Colonic mucosa (tissue), 4 donors: ENCODE data around the gene FAAH. TPM values are rescaled to one million over a fixed set of nuclear protein-coding genes. Genes with fewer than 3 reads are reported as not detected.

Source experiments
- DNase-seq: peaks from one replicate; pipeline ENCODE4 v3.0.0-alpha.2; 2020
- H3K27ac ChIP-seq: fragments of 200-600 bp; one replicate; pipeline ENCODE4 v1.8.0; 2021
- H3K27me3 ChIP-seq: fragments of 200-600 bp; one replicate; pipeline ENCODE4 v1.8.0; 2021
- H3K36me3 ChIP-seq: fragments of 200-600 bp; one replicate; pipeline ENCODE4 v1.8.0; 2021
- H3K4me1 ChIP-seq: fragments of 200-600 bp; one replicate; pipeline ENCODE4 v1.8.0; 2021; ENCODE audit warnings: mild to moderate bottlenecking
- H3K4me3 ChIP-seq: fragments of 200-600 bp; one replicate; pipeline ENCODE4 v1.8.0; 2021
- H3K9ac ChIP-seq, 2 donors: one replicate each; pipeline ENCODE4 v1.7.0; 2013; ENCODE audit warnings: control low read depth in 2 of 2, low read depth in 2 of 2, low read length in 2 of 2
- H3K9me3 ChIP-seq: fragments of 200-600 bp; one replicate; pipeline ENCODE4 v1.8.0; 2021
- intact Hi-C: fragments of 100-400 bp; cut with DNase I; formaldehyde crosslinking; loops from one replicate; pipeline ENCODE4 v1.14.1; 2022
- total RNA-seq, 2 donors: library from RNA; stranded (reverse); fragmentation: NEBNext Ultra II Directional in 1 of 2; extraction: Animal tissue kit (Norgen Biotek cat#: 25700) in 1 of 2; gene quantifications; one replicate each; pipeline ENCODE4 v1.2.1, GENCODE V29; 2021
- TF ChIP-seq, protein P1 (sequence below): fragments of 200-600 bp; IDR thresholded peaks from one replicate; pipeline ENCODE4 v1.8.0; 2022; ENCODE audit warnings: antibody characterized with exemption, mild to moderate bottlenecking
- donor health status: healthy.
- donor health status: DM: no; HTN: no; CAD: no.
- donor health status: DM: no; HTN: no; CAD: no.

The FAAH gene
- total RNA-seq, 2 donors from 2014 or later = 70.0 to 117 TPM

DNA sequence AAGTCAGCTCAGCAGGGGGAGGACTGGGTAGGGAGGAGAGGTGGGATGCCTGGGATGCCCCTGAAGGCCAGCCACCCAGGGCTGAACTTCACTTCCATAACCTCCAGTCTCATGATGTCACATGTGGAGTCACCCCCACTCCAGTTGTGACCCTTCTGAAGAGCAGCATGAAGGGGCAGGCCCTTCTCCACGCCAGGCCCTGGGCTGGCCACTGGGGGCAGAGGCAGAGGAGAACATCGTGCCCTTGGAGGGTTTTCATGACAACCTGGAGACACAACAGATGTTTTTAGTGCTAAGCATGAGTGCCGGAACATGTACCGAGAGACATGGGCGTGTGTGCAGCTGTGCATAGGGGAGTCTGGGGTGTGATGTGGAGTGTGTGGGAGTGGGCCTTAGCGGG is 37.6 kb downstream of the FAAH start:
- DNase-seq = no peak
- TF ChIP-seq, protein P1, sequence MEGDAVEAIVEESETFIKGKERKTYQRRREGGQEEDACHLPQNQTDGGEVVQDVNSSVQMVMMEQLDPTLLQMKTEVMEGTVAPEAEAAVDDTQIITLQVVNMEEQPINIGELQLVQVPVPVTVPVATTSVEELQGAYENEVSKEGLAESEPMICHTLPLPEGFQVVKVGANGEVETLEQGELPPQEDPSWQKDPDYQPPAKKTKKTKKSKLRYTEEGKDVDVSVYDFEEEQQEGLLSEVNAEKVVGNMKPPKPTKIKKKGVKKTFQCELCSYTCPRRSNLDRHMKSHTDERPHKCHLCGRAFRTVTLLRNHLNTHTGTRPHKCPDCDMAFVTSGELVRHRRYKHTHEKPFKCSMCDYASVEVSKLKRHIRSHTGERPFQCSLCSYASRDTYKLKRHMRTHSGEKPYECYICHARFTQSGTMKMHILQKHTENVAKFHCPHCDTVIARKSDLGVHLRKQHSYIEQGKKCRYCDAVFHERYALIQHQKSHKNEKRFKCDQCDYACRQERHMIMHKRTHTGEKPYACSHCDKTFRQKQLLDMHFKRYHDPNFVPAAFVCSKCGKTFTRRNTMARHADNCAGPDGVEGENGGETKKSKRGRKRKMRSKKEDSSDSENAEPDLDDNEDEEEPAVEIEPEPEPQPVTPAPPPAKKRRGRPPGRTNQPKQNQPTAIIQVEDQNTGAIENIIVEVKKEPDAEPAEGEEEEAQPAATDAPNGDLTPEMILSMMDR = no peak
- intact Hi-C loops = no loop called here
- no peak overlapping the region for H3K9ac ChIP-seq
- H3K27me3 ChIP-seq = no peaks in the 10 kb centered on the region
- no peak overlapping the region for H3K4me3 ChIP-seq
- H3K9me3 ChIP-seq = no peaks in the 10 kb centered on the region
- no peak overlapping the region for H3K27ac ChIP-seq
- no peaks in the 10 kb centered on the region for H3K4me1 ChIP-seq
- H3K36me3 ChIP-seq = no peaks in the 10 kb centered on the region

DNA sequence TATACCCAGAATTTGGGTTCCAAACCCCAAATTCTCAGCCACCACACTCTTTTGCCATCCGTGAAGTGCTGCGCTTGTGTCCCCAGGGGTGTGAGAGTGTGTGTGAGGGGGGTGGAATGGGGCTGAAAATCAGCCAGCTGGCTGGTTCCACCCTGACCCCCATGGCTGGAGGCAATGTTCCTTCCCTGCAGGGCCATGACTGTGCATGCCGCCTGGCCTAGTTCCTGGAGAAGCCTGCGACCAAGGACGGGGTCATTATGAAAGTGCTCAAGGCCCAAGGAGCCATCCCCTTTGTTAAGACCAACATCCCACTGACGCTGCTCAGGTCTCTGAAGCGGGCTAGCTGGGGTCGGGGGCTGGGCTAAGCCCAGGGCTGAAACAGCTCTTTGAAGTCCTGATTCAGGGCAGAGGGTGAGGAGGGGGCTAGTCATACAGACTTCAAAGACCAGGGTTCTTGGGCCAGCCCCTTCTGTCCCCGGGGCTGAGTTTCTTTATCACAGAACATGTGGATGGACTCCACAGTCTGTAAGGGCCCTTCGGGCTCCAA is 38.7 kb downstream of the FAAH start:
- no peaks in the 10 kb centered on the region for H3K27me3 ChIP-seq
- no peaks in the 10 kb centered on the region for H3K36me3 ChIP-seq
- H3K9ac ChIP-seq = no peak overlapping the region
- no peak overlapping the region for H3K4me3 ChIP-seq
- TF ChIP-seq, protein P1 = no peak
- intact Hi-C loops = no loop called here
- H3K9me3 ChIP-seq = no peaks in the 10 kb centered on the region
- no peak for DNase-seq
- no peaks in the 10 kb centered on the region for H3K4me1 ChIP-seq
- no peak overlapping the region for H3K27ac ChIP-seq

DNA sequence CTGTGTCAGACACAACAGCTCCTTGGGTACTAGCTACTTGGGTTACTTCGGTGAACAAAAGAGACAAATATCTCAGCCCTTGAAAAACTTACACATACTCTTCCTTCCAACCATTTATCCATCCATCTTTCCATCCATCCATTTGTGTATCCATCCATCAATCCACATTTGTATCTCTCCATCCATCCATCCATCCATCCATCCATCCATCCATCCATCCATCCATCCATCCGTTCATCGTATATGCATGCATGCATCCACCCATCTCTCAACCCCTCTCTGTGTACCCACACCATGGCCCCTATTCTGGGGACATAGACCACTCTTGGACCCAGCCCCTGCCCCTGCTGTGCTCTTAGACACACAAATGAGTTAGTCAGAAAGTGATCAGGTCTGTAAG is 40.2 kb downstream of the FAAH start:
- Histone ChIP-seq H3K27ac (no peak overlapping the region), H3K9me3 (no peaks in the 10 kb centered on the region), H3K4me1 (no peaks in the 10 kb centered on the region), H3K36me3 (no peaks in the 10 kb centered on the region), H3K27me3 (no peaks in the 10 kb centered on the region), H3K9ac (no peak overlapping the region), H3K4me3 (no peak overlapping the region)
- DNase-seq = no peak
- intact Hi-C loops = no loop called here
- TF ChIP-seq, protein P1 = no peak

DNA sequence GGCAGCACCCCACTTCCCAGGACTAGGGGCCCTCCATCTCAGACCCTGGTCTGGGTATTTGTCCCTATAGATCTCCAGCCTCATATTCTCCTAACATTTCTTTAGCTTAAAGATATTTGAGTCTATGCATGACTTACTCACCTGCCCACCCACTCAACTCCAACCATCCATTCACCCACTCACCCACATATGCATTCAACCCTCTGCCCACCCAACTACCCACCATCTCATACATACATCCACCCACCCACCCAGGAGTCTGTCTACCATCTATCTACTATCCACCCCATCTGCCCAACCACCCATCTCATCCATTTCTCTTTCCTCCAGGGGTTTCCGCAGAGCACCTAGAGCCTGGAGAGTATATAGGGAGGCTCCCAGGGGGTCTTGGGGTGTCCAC is 42.7 kb downstream of the FAAH start:
- Histone ChIP-seq H3K9ac (no peak overlapping the region), H3K36me3 (no peaks in the 10 kb centered on the region), H3K4me1 (no peaks in the 10 kb centered on the region), H3K27ac (no peak overlapping the region), H3K4me3 (no peak overlapping the region), H3K9me3 (no peaks in the 10 kb centered on the region), H3K27me3 (no peaks in the 10 kb centered on the region)
- intact Hi-C loops = no loop called here
- no peak for DNase-seq
- TF ChIP-seq, protein P1 = no peak

DNA sequence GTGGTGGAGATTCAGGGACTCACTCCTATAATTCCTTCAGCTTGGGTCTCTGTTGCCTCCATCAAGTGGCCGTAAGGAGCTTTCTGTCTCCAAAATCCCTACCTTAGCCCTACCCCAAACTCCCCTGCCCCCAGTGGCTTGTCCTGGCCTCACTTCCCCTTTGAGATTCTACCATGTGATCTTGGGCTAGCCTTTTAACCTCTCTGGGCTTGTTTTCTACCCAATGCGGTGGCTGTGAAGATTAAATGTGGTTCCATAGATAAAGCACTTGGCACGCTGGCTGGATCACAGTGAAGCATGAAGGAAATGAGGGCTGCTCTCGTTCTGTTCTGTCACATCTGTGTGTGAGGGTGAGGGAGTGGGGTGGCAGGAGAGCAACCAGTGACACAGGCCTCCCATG is 43.6 kb downstream of the FAAH start:
- DNase-seq = no peak
- intact Hi-C loops = no loop called here
- no peaks in the 10 kb centered on the region for H3K27me3 ChIP-seq
- TF ChIP-seq, protein P1 = no peak
- no peaks in the 10 kb centered on the region for H3K4me1 ChIP-seq
- H3K9ac ChIP-seq = no peak overlapping the region
- H3K9me3 ChIP-seq = no peaks in the 10 kb centered on the region
- no peak overlapping the region for H3K4me3 ChIP-seq
- no peak overlapping the region for H3K27ac ChIP-seq
- H3K36me3 ChIP-seq = no peaks in the 10 kb centered on the region
